GM21360 (cell line): ENCODE data around the gene RGS2.

ENCODE experiments used
- ATAC-seq: cut with Tn5 transposase; IDR thresholded peaks from one replicate; pipeline ENCODE4 v1.9.1; 2021; ENCODE audit warnings: mild to moderate bottlenecking, moderate library complexity; ENCODE audit not compliant: unreplicated experiment

RGS2 gene

GRCh38 chr1:192826791-192827546 is 18.1 kb downstream of the RGS2 start:
- no peak for ATAC-seq

DNA sequence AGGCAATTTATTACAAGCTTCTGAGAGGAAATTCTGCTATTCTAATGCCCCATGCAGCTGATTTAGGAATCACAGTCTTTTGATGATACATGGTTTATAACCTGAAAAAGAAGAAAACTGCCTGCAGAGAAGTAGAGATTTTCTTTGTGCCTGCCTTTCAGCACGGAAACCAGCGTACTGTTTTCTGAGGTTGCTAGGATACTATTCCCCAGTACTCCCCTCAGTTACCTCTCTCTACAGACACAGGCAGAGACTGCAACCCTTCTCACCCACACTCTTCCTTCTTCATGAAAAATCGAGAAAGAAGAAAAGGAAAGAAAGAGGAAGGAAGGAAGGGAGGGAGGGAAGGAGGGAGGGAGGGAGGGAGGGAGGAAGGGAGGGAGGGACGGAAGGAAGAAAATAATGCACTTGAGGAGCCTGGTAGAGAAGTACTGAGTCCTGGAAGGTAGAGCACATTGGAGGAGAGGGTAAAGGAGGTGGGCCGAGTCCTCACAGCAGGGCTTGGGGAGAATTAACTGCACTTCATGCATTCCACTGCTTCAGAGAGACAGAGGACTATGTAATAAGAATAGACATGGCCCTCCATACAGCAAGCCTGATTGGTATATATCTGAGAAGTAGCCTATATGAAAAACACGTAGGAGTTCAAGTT is 21.9 kb downstream of the RGS2 start:
- ATAC-seq: no peak

GRCh38 chr1:192831706-192832355 is 23.0 kb downstream of the RGS2 start:
- ATAC-seq: no peak

- no peak for ATAC-seq
Measured at GRCh38 chr1:192832492-192832891, 23.7 kb downstream of the RGS2 start.

GRCh38 chr1:192835116-192835515 is 26.3 kb downstream of the RGS2 start:
- ATAC-seq: no peak

GRCh38 chr1:192839162-192840066 is 30.6 kb downstream of the RGS2 start:
- ATAC-seq: no peak

DNA sequence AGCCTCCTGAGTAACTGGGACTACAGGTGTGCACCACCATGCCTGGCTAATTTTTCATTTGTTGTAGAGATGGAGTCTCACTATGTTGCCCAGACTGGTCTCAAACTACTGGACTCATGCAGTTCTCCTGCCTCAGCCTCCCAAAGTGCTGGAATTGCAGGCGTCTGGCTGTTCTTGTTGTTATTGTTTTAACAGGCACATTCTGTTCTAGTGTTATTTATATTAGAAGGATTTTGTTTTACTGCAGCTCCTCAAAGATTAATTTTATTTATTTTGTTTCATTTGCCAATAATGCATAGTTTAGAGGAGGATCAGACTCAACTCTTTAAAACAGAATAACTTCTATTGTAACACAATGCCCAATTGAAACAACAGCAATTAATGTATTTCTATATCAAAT is 35.5 kb downstream of the RGS2 start:
- no peak for ATAC-seq

DNA sequence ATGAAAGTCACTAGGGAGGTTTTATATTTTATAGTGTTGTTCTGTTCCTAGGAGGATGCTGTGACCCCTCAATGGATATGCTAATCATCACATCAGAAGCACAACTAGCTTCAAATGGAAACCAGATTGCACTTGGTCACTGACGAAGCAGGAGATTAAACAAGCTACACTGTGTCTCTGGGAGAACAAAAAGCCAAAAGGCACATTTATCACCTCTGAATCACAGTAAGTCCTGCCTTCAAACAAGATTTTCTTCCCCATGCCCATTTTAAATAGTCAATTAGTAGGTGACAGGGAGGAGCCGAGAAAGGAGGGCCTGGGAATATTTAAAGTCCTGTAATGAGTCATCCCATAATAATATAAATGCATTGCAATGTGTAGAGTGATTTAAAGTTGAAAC is 38.1 kb downstream of the RGS2 start:
- ATAC-seq: no peak

GRCh38 chr1:192849011-192849410 is 40.2 kb downstream of the RGS2 start:
- no peak for ATAC-seq

DNA sequence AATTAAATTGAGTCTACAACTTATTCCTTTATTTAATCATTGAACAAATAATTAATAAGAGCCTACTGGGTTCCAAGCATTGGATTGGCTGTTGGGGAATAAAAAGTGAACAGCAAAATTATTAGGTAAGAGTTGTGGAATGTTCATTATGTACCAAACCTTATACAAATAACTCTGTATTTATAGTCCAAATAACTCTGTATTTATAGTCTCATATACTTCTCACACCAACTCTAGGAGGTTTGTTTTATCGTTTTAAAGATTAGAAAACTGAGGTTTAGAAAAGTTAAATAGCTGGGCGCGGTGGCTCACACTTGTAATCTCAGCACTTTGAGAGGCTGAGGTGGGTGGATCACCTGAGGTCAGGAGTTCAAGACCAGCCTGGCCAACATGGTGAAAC is 40.6 kb downstream of the RGS2 start:
- no peak for ATAC-seq

DNA sequence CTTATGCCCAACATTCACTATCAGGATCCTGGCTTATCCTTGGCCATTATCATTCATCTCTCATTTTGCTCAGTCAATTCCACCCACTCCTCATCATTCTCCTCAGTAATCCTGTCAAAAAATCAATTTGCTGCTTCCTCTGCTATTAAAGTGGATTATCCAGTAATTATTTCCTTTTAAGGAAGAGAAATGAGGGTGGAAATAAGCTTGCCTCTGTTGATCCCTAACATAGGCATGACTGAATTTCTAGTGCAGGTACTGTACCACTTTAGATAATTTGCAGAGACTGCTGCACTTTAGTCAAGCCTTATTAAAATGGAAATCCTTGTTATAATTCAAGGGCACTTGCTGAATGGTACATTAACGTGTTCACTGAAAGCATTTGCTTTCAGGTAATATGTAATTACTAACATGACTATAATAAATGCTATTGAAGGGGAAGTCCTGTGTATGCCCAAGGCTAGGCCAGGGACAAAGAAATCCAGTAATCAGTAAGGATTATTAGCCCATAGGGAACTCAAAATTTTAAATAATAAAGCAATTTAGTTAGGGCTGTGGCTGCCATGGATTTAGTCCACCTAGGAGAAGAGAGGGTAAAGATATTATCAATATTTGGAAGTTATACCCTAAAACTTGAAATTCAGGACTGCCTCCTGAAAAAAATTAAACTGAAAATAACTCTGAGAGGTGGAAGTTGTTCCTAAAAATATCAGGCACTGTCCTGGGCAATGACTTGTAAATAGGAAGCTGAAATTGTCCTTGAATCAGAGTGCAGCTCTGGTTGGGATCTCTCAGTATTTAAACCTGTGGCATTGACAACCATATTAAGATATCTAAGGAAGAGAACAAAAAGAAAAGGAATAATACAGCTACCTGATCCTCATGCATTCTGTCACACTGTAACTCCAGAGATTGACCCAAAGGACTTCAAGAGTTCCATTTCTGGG is 43.4 kb downstream of the RGS2 start:
- ATAC-seq: no peak

DNA sequence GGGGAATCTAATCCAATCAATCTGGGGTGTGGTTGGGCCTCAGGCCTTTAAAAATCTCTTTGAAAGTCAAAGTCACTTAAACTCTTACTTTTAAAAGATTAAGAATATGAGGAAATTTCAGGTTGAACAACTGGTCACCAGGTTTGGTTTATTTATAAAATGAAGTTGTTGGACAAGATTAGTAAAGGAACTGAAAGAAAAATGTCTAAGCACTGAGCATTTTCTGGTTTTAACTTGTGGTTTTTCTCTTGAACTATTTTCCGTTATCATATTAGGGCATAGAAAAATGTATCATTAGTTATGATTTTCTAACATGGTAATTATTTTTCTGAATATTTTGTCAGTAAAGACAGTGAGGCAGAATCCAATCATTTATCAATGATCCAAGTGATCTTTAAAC is 49.6 kb downstream of the RGS2 start:
- ATAC-seq: no peak

- ATAC-seq: no peak
Measured at GRCh38 chr1:192859808-192860207, 51.0 kb downstream of the RGS2 start.

- ATAC-seq: no peak
Measured at GRCh38 chr1:192860478-192861185, 51.8 kb downstream of the RGS2 start.

DNA sequence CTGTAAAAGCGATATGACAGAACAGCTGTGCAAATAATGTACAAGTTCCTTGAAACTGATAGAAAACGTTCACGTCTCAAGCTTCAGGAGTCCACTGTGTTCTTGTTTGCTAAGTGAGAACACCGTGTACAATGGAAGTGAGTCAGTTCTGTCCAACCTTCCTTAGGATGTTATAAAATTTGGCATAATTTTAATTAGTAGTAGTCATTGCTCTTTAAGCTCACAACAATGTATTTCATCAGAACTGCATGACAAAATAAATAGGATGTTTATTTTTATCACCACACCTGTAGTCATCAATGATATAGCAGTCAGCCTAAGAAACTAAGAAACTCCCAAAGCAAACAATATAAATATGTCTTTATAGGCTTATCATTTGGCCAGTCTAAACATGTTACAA is 53.0 kb downstream of the RGS2 start:
- ATAC-seq: no peak
